NCI-H446 (cell line): Measurements from ENCODE around the gene F7.

Experiments used
- DNase-seq, 2 experiments: peaks; one replicate each; lab custom pipeline; 2025; lab: John Stamatoyannopoulos, UW

Gene F7

GRCh38 chr13:113118261-113119021, 12.8 kb downstream of the F7 start:
- no peak for DNase-seq

- DNase-seq = no peak
Measured at GRCh38 chr13:113119166-113119821, 13.7 kb downstream of the F7 start.

GRCh38 chr13:113119822-113120189, 14.2 kb downstream of the F7 start:
- no peak for DNase-seq

DNA sequence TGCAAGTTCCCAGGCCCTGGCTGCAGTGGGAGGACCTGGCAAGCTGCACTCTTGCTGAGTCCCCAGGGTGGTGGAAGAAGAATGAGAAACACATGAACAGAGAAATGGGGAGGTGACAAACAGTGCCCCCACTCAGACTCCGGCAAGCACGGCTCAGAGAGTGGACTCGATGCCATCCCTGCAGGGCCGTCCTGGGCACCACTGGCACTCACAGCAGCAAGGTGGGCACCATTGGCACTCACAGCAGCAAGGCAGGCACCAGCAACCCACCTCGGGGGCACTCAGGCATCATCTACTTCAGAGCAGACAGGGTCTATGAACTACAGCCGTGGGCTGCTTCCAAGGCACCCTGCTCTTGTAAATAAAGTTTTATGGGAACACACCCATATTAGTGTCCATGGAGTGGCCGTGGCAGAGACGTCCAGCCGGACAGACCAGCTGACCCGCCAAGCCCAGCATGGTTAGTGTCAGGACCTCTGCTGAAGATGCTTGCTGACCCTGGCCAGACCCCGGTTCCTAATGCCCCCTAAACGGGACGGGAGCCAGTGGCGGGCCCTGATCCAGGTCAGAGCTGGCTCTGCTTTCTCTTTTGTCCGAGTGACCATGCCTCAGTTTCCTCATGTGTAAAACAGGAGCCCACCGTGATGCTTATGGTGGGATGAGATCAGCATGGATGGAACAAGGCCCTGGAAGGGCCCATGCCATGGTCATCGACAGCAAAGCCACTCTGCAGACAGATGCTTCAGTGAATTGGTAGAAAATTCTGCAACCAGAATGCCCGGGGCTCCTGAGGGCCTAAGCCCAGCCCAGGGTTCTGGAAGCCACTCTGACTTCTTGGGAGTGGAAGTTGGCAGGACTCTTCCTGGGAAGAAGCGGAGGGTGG, 14.9 kb downstream of the F7 start:
- DNase-seq = no peak

- no peak for DNase-seq
Measured at GRCh38 chr13:113121183-113121927, 15.8 kb downstream of the F7 start.

DNA sequence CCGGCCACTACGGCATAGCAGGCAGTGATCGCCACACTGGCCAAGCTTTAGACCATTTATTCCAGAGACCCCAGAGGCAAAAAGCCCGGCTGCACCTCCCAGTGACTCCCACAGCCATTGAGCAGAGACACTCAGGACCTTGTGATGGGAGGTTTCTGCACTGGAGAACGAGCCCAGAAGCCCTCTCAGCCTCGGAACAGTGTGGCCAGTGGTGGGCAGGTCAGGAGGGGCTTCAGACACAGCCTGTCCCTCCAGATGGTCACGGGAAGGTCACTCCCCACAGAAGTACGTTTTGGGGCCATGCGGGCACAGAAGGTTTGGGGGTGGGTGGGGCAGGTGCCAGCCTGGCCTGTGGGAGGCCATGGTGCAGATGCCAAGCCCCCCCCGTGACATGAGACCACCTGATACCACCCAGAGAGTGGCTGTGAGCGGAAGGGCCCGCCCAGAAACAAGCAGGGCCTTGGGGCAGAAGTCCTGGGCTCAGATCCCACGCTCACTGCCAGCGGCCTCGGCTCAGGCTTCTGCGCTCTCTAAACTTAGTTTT, 16.4 kb downstream of the F7 start:
- DNase-seq = no peak

- no peak for DNase-seq
Measured at GRCh38 chr13:113122550-113123225, 17.1 kb downstream of the F7 start, which contains the start of gene F10. Gene F10, plus strand, starts transcription at chr13:113122799. Its CDS starts 57 bp downstream, at chr13:113122856.

GRCh38 chr13:113123226-113124201, 17.9 kb downstream of the F7 start:
- DNase-seq = no peak

DNA sequence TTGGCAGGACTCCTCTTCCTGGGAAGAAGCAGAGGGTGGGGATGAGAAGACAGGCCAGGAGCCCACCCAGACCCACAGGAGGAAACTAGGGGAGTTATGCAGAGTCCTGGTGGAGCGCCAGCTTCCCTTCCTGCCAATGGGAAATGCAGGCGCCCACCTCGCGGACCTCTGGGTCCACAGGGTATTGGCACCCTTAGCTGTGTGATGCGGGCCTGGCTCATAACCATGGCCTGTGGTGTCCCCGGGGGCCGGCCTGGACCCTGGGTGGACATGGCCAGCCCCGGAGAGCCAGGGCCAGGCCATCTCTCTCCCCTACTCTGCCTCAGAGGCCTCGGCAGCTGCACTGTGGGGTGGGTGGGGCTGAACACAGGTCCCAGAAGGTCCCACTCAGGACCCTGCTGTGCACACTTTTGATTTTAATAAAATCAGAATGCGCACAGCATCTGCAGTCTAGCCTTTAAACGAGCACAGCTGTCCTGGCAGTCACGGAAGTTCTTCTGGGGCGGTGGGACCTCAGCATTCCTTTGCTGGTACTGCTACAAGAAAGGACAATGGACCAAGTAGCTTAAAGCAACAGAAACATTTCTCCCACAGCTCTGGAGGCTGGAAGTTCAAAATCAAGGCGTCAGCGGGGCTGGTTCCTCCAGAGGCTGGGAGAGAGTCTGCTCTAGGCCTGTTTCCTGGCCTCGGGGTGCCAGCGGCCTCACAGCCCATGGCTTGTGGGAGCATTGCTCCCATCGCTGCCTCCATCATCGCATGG, 18.8 kb downstream of the F7 start:
- no peak for DNase-seq

GRCh38 chr13:113125506-113126264, 20.1 kb downstream of the F7 start:
- no peak for DNase-seq

- DNase-seq = no peak
Measured at GRCh38 chr13:113126265-113127150, 20.9 kb downstream of the F7 start.

DNA sequence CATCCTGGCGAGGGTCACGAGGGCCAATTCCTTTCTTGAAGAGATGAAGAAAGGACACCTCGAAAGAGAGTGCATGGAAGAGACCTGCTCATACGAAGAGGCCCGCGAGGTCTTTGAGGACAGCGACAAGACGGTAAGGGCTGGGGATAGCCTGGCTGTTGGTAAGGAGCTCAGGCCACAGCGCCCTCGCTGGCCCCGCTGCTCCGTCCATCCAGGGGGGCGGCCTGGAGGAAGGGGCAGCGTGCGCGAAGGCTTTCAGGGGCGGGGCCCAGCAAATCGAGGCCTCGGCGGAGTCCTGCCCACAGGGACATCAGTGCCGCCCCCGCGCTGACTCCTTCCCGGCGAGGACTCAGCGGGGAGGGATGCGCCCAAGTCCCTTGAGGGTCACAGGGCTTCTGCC, 23.9 kb downstream of the F7 start:
- DNase-seq = no peak

DNA sequence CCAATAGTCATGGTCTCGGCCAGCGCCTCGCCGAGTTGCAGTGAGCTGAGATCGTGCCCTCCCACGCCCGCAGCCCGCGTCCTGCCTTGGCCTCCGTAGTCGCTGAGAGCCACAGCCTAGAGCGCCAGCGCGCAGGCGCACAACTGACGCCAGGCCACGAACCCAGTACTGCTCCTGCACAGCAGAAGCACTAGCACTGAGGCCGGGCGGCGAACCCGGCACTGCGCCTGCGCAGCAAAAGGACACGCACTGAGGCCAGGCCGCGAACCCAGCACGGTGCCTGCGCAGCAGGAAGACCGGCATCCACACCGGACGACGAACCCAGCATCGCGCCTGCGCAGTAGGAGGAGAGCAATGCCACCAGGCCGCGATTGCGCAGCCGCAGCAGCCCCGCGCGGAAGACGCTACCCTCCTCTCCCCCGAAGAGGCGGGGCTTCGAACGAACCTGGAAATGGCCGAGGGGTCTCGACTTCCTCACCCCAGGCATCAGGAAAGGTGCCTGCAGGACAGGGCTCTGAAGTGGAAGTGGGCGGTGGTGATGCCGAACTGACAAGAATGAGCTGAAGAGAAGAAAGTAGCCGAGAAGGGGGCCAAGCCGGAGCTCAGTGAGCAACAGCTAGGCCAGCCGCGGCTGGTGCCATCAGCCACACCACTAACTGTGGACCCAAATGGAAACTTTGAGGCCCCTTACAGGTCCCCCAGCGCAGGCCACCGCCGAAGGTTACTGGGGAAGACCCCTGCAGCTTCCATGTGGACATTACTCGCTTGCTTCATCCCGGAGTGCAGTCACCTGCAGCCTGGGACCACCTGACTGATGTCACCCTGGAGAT, 24.5 kb downstream of the F7 start:
- DNase-seq = no peak

DNA sequence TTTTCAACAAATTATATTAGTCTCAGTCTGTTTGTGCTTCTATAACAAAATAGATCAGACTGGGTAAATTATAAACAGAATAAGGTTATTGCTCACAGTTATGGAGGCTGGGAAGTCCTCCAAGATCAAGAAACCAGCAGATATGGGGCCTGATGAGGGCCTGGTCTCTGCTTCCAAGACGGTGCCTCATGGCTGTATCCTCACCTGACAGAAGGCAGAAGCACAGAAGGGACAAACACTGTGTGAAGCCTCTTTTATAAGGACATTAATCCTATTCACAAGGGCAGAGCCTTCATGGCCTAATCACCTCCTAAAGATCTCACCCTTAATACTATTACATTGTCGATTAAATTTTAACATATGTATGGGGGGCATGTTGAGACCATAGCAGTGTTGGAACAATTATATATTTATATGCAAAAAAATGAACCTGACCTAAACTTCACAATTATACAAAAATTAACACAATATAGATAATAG, 29.7 kb downstream of the F7 start:
- DNase-seq = no peak

DNA sequence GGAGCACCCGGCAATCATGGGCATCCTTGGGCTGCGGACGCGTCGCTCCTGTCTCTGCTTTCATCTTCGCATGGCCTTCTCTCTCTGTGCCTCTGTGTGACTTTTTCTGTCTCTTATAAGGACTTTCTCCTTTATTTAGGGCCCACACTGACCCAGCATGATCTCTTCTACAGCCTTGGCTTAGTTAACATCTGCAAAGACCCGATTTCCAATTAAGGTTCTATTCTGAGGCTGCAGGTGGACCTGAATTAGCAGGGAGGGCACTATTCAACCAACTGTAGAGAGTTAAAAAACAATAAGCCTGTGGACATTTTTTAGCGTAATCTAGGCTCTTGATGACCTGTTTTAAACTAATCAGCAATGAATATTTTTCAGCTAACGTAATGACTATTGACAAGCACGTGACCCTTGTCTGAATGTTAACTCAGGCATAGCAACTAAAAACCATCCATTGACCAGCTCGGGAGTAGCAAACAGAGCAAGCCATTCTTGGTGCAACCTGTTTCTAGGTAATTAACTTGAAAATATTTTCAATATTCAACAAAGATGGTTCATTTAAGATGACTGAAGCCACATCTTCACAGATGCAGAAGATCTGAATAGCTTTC, 32.2 kb downstream of the F7 start:
- no peak for DNase-seq
